GM19023 (cell line): Measurements from ENCODE around the gene EIPR1.
"Not testable (repeated sequence)": the region's sequence is repeated elsewhere in the genome, so short reads cannot be mapped to it uniquely, and the experiment has no call there.

Experiments used
- ATAC-seq: cut with Tn5 transposase; IDR thresholded peaks from one replicate; pipeline ENCODE4 v1.9.1; 2021; ENCODE audit warnings: mild to moderate bottlenecking, moderate library complexity; ENCODE audit not compliant: unreplicated experiment

Gene EIPR1

DNA sequence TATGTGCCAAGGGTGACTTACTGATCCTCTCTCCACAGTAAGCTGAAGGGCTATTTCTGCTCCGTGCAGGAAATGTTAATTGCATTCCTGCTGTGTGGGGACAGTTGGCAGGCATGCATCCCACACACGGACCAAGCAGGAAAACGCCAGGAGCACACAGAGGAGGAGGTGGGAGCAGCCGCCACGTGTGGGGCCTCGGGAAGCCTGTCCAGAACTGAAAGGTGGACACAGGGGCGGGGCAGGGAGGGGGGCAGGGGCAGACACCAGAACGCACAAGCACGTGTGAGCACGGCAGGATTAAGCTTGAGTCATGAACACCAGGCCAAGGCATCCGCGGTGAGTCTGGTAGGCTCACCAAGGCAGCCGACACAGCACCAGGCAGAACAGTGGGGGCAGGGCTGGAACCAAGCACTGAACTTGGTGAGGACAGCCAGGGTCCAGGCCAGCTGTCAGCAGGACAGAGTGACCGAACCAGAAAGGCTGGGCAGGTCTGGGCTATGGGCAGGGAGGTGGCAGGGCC lies 177.1 kb downstream of the EIPR1 start:
- ATAC-seq: no peak

GRCh38 chr2:3199627-3200345 lies 177.8 kb downstream of the EIPR1 start:
- ATAC-seq: no peak

GRCh38 chr2:3198671-3199192 lies 178.9 kb downstream of the EIPR1 start:
- ATAC-seq: not testable (repeated sequence)

DNA sequence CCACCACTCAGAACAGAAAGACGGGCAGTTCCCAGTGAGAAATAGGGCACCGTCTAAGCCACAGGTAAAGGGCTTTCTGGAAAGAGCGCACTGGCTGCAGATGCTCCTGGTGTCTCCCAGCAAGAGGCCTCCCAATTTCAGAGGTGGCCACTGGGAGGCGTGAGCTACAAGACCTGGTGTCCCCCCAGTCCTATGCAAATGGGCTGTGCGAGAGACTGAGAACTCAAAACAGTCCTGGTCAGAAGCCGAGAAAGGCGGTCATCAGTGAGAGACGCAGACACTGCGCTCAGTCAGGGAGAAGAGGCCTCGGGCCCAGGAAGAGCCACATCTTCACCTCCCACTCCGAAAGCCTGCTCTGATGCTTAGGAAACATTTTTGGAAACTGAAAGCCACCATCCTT lies 179.5 kb downstream of the EIPR1 start:
- no peak for ATAC-seq

- no peak for ATAC-seq
Observed at GRCh38 chr2:3197308-3197707, 180.3 kb downstream of the EIPR1 start.

DNA sequence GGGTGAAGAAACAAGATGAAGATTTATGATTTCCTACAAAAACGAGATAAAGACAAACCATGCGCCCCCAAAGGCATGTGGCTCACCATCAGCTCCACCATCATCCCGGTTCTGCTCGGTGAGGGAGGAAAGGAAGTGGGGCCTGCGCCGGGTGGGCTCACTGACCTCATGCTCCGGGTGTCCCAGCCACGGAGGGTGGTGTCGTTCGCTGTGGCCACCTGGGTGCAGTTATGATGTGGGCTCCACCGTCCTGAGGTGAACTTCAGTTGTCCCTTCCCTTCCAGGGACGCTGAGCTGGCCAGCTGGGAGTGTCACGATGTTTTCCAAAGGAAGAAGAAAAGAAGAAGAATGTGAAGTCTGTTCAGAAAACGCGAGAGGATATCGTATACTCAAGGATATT lies 180.9 kb downstream of the EIPR1 start:
- ATAC-seq: no peak

GRCh38 chr2:3195641-3196476 lies 181.8 kb downstream of the EIPR1 start:
- ATAC-seq: no peak

GRCh38 chr2:3194828-3195227 lies 182.8 kb downstream of the EIPR1 start:
- no peak for ATAC-seq

DNA sequence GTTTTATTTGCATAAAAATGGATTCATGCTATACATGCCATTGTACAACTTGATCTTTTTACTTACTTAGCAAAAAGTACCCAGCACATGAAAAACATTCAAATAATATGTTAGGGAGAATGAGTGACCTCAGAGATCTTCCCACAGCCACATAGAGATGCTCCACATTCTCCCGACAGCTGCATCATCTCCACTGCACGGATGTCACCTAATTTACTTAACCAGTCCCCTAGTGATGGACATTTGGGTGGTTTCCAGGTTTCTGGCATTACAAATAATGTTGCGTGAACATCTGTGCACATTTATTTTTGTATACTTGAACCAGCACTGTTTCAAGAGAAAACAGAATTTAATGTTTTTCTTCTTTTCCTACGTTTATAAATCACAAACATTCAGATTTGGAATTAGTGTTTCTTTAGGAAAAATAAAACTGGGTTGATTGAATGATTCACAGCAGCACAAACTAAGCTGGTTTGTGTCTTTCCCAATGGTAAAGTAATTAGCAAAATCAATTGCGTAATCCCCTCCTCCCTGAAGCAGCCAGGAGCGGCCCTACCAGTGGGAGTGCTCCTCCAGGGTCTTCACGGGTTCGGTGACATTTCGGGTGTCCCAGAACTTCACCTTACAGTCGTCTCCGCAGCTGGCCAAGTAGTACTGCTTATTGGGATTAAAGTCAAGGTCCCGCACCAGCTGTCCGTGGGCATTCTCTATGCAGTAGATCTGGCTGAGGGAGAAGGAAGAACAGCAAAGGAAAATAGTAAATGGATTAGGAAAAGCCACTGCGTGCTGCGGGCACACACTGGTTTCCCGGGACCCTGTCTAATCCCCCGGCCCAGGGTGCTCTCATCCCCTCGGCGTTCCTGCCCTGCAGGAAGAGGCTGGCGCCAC lies 183.9 kb downstream of the EIPR1 start:
- ATAC-seq: no peak

DNA sequence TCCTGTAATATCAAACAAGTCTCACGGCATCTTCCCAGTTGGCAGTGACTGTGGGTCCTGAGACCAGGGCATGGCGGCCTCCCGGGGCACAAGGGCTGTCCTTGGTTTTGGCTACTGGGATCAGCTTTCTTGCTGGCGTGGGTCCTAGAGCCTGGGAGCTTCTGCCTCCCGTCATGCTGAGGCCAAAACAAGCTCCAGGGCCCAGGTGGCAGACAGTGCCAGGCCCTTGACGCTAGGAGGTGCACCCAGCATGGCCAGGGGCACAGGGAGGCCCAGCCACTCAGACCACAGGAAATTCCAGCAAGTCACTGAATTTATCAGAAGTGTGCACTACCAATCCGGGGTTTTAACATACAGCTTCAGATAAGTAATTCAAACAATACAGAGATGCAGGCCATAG lies 184.7 kb downstream of the EIPR1 start:
- no peak for ATAC-seq

- ATAC-seq: no peak
Observed at GRCh38 chr2:3192281-3192818, 185.3 kb downstream of the EIPR1 start.

DNA sequence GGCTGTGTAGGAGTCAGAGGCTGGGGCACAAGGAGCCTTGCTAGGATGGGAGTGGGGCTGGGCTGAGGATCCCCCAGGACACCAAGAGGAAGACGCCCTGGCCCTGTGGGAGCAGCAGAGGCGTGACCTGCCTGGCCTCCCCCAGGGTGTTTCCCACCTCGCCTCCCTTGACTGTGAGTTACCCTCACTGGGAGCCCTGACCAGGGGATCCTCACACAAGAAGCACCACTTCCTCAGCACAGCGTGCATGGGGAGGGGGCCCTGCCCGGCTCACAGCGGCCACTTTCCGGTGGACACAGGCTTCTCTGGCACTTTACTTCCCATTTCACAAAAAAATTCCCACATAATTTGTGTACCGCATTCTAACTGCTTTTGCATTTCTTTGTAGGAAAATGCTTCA lies 187.7 kb downstream of the EIPR1 start:
- ATAC-seq: no peak

DNA sequence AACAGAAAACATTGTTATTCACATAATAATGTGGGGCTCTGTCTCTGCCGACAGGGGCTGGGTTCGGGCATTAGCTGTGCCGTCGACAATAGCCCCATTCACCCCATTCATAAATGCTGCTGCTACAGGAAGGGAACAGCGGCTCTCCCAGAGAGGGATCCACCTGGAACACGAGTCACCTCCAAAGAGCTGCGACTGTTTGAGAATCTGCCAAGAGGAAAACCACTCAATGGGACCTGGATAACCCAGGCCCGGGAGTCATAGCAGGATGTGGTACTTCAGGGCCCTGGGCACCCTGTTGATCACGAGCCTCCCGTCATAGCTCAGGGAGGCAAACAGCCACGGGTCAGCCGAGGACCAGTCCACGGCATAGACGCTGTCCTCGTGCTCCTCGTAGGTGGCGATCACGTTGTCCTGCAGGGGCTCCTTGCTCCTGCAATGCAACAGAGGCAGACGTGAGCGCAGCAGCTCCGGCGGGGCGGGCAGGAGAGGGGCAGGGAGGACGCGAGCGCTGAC lies 188.5 kb downstream of the EIPR1 start:
- no peak for ATAC-seq

GRCh38 chr2:3188405-3188946 lies 189.1 kb downstream of the EIPR1 start:
- ATAC-seq: no peak

DNA sequence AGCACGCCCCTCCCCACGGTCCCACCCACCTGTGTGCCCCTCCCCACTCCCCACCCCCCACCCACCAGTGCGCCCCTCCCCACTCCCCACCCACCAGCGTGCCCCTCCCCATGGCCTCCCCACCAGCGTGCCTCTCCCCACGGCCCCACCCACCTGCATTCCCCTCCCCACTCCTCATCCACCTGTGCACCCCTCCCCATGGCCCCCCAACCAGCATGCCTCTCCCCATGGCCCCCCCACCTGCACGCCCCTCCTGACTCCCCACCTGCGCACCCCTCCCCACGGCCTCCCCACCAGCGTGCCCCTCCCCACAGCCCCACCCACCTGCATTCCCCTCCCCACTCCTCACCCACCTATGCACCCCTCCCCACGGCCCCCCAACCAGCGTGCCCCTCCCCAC lies 190.2 kb downstream of the EIPR1 start:
- no peak for ATAC-seq

- no peak for ATAC-seq
Observed at GRCh38 chr2:3186766-3187165, 190.9 kb downstream of the EIPR1 start.

DNA sequence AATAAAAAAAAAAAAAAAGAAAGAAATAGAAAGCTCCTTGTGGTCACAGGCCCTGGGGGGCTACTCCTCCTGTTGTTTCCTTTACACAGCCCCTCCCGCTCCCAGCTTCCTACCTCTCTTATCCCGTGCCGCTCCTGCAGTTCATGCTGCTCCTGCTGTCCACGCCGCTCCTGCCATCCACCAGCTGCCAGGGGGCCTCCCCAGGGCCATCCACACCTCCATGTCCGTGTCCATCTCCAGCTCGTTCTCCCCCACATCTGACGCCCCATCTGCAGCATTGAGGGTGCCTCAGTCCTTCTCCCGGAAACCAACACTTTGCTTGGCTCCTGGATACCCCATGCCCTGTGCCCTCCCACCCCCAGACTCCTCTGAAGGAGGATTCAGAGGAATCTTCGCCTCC lies 191.7 kb downstream of the EIPR1 start:
- no peak for ATAC-seq

GRCh38 chr2:3185256-3185655 lies 192.4 kb downstream of the EIPR1 start:
- no peak for ATAC-seq

GRCh38 chr2:3184167-3184566 lies 193.5 kb downstream of the EIPR1 start:
- no peak for ATAC-seq

DNA sequence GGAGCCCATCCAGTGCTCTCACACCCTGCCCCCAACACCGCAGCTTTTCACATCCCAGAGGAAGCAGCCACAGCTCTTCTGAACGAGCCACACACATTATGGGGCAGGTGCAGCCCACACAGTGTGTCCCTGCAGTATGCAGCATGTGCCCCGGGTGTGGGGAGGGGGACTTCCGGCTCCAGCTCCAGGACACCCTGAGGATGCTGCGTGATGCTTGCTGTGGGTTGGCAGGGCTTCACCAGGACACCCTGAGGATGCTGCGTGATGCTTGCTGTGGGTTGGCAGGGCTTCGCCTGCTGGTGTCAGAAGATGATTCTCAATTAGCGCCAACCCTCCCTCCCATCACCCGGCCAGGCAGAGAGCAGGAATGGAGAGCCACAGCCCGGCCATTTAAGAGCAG lies 193.9 kb downstream of the EIPR1 start:
- ATAC-seq: no peak
